Stromal cell of bone marrow (primary cell): ENCODE data around the gene MRTFB.

Experiments
- DNase-seq: peaks from one replicate; pipeline ENCODE4 v3.0.0-alpha.2; 2012; ENCODE audit warnings: low read depth

The MRTFB gene

DNA sequence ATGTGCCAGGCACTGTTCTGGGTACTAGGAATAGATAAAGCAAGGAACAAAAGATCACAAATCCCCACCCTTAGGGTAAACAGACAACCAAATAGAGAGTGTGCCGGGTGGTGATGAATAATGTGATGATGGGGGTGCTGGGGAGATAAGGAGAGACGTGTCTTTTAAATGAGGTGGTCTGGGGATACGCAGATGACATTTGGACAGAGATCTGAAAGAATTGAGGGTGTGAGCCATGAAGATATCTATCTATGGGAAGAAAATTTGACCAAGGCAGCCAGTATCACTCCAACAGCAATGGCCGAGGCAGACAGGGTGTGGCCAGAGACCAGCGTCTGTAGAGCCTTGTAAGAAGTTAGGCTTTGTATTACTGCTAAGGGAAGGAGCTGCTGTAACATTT is 165.3 kb downstream of the MRTFB start:
- no peak for DNase-seq

DNA sequence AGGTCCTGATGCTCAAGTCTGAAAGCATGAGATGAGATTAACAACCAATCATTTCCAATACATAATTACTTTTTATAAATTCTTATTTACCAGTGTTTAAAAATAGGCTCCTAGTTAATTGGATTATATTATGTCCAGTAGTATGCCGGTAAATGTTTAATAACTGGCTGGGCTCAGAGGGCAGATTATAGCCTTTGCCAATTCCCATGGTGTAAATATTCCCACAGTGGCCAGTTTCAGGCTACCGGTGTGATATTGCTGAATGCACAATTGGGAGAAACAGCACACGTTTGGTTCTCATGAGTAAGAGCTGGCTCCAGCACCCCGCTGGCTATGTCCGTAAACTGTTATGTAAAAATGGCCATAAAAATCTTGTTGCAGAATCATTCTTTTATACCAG is 167.6 kb downstream of the MRTFB start:
- DNase-seq, result no peak

GRCh38 chr16:14239791-14240190 is 168.7 kb downstream of the MRTFB start:
- DNase-seq, result no peak

GRCh38 chr16:14240219-14240843 is 169.2 kb downstream of the MRTFB start:
- no peak for DNase-seq

DNA sequence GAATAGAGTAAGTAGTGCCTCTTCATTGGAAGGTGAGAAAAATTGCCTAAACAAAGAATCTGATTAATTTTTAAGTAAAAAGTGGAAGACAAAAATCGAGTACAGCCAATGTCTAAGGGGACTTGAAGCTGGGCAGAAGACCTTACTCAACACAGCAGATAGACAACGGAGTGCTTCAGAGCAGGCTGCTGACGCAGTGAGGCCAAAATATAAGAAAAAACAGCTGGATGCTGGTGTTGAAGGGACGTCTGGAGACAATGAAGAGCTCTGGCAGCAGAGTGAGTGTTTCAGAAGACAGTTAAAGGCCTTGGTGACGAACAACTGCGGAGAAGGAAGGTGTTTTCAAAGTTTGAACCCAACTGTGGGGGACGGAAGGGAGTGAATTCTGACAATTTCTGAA is 169.8 kb downstream of the MRTFB start:
- no peak for DNase-seq

GRCh38 chr16:14241631-14242030 is 170.5 kb downstream of the MRTFB start:
- peak; percentile 18 for DNase-seq

DNA sequence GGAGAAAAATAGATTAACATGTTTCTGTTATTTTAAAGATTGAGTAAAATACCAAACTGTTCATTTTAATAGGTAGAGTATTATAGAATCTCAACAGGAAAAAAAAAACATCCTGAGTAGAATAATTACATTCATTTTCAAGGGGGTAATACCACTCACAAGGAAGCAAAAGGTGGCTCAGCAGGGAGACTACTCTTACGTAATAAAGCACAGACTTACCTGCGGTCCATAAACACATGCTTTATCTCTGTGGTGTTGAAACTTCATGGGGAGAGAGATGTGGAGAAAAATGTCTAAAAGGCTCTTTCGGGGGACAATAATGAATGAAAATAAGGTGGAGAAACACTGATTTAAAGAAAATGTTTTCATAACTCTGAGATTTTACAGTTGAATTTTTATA is 171.7 kb downstream of the MRTFB start:
- no peak for DNase-seq

DNA sequence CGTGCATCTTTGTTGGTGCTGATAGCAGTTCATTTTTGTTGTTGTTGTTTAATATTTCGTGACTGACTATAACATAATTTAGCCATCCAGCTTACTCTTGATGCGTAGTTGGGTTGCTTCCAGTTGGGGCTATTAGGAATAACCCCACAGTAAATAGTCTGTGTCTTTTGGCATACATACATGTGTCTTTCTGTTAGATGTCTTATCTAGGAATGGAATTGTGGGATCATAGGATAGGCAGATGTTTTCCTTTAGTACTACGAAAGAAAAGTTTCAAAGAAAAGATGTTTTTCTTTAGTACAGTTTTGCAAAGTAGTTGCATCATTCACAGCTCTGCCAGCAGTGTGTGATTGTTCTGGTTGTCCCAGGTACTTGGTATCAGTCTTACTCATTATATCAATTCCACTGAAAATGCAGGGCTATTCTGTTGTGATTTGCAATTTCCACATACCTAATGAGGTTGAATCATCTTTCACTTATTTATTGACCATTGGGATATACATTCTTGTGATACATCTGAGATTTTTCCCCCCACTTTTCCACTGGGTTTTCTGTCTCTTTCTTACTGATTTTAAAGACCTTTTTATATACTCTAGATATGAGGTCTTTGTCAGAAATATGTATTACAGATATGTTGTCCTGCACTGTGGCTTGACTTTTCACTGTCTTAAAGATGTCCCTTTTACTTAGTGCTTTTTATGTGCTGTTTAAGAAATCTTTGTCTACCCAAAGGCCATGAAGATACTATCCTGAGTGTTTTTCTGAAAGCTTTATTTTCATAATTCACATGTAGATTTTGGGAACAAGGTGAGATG is 173.3 kb downstream of the MRTFB start:
- DNase-seq, result no peak

GRCh38 chr16:14248791-14249190 is 177.7 kb downstream of the MRTFB start:
- no peak for DNase-seq

- peak; percentile 25 for DNase-seq
Observed at GRCh38 chr16:14249291-14250032, 178.3 kb downstream of the MRTFB start.

DNA sequence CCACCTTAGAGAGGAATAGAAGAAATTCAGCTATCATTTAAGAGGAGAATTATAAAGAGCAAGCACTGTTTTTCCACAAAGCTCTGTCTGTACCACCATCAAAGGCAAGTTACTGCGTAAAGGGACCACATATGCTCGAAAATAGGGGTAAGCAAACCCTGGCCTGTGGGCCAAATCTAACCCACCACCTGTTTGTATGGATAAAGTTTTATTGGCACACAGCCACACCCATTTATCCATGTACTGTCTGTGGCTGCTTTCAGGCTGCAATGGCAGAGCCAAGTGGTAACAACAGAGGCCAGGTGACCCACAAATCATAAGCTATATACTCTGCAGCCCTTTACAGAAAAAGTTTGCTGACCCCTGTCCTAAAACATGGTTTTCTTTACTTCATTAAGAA is 180.3 kb downstream of the MRTFB start:
- no peak for DNase-seq

DNA sequence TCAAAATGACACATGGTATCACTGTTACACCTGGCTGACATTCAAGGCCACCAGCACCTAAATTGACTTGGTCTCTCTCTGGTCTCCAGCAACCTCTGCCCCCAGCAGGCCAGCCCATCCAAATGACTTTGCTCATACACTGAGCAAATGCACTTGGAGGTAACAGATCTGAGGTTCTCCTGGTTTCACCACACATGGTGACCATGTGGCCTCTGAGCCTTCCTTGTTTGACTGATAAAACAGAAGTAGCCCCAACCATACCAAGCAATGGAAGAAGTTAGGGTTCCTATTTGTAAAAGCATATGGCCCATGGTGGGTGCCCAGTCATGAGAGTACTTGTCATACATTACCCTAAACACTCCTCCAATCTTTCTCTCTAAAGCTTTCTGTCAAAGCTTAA is 181.7 kb downstream of the MRTFB start:
- DNase-seq, result no peak

DNA sequence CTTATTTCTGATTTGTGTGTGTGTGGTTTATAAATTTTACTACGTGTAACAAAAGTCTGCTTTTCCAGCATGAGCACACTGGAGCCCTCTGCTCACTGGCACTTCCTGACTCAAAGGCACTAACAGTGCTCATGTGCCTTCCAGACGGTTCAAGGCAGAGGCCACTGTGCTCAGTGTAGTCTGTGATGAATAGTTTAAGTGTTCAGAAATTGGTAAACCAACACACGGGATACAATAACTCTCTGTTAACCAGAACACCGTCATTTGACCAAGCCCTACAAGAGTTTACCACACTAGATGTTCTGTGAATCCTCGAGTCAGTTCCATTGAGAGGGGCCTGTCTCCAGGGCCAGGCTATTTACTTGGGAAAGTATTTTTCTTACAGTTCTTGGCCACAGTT is 191.9 kb downstream of the MRTFB start:
- DNase-seq, result no peak

DNA sequence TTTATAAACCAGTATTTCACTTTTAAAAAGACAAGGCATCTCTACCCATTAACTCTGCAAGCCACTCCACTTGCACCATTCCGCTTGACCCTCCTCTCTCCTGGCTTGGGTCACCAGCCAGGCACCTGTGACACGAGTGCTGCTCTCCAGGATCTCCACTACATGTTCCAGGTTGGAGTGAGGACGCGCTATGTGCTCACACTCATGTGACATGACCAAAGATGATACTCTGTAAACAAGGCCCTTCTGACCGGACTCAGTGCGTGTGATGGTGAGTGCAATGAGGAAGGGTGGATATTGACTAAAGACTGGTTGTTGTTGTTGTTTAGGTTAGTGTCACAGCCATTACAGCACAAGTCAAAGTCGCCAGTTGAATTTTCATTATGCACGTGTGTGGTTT is 192.7 kb downstream of the MRTFB start:
- DNase-seq, result no peak

DNA sequence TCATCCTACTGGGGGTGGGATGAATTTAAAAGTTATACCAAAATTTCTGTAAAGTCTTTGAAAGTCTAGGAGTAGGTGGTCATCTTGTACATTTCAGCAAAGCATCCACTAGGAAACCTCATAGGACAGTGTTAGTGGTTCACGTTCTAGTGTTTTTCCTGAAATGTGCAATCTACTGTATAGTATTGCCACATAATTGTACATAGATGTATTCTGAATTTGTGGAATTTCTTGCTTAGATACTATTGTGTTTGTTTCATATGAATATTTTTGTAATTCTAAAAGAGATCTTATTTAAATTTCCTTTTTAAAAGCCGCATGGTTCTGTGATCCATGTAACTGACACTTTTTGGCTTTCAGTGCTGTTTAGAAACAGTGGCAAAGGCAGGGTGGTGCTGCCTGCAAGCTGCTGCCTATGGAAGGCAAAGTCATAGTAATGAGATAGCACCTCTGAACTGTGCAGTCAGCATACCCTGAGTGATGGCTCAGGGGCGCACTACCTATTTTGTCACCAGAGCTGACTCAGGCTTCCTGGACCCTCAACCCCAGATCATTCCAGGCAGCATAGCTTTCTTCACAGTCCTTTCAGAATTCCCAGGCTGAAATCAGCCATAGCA is 193.3 kb downstream of the MRTFB start:
- no peak for DNase-seq

GRCh38 chr16:14268073-14268472 is 197.0 kb downstream of the MRTFB start:
- no peak for DNase-seq

- DNase-seq, result no peak
Observed at GRCh38 chr16:14275934-14276333, 204.8 kb downstream of the MRTFB start.

DNA sequence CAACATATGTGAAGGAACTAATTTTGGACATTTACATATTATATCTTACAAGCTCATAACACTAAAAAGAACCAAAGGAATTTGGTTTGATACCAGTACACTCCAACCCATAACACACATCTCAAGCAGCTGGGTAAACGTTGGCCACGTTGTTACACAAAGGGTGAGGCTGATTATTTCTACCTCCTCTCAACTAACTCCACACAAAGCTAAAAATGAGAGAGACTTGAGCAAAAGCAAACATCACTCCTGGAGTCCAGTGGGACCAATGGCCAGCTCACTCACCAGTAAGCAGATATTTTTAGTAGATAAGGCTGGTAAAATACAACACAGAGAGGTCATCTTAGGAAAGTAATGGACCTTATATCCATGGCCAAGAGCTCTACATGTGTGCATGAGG is 207.6 kb downstream of the MRTFB start:
- no peak for DNase-seq

DNA sequence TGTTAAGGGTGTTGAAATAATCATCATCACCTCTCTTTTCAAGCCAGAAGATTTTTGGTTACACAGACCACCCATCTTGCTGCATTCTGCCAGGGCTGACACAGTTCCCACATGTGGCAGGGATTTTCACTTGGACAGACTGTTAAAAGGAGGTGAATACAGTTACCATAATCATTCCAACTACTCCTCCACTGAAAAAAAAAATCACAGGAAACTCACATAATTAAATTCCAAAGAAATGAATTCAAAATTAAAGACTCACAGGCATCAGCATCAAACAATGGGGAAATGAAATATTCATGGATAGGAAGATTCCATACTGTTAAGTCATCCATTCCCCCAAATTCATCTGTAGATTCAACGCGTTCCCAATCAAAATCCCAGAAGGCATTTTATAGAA is 209.4 kb downstream of the MRTFB start:
- no peak for DNase-seq

GRCh38 chr16:14283786-14284185 is 212.7 kb downstream of the MRTFB start:
- DNase-seq, result no peak

- DNase-seq, result no peak
Observed at GRCh38 chr16:14284371-14284770, 213.3 kb downstream of the MRTFB start.

- DNase-seq, result no peak
Observed at GRCh38 chr16:14284930-14285512, 213.9 kb downstream of the MRTFB start.
